NCI-H82 treated with DMSO at 0.1 percent for 48 hours (cell line): ENCODE measurements around the gene CCDC74B.
"Not testable (repeated sequence)": the region's sequence is repeated elsewhere in the genome, so short reads cannot be mapped to it uniquely, and the experiment has no call there.

Experiments used
- DNase-seq: peaks from one replicate; lab custom pipeline; 2025; ENCODE audit not compliant: unreplicated experiment; lab: John Stamatoyannopoulos, UW

CCDC74B gene

GRCh38 chr2:130102597-130103363 lies 42.1 kb downstream of the CCDC74B start:
- not testable (repeated sequence) for DNase-seq
